Mucosa of rectum (tissue), 2 donors: Measurements from ENCODE around the gene NRCAM.

Source experiments
- H3K27ac ChIP-seq, 2 donors: one replicate each; pipeline ENCODE4 v1.7.0; 2013; ENCODE audit warnings: inconsistent platforms in 2 of 2, low read depth in 2 of 2, low read length in 2 of 2
- H3K27me3 ChIP-seq, 2 donors: one replicate each; pipeline ENCODE4 v1.7.0; 2013; ENCODE audit warnings: low read length in 2 of 2; ENCODE audit not compliant: control insufficient read depth in 2 of 2, insufficient read depth in 2 of 2
- H3K36me3 ChIP-seq, 2 donors: one replicate each; pipeline ENCODE4 v1.7.0; 2013; ENCODE audit warnings: low read length in 2 of 2; ENCODE audit not compliant: control insufficient read depth in 2 of 2, insufficient read depth in 2 of 2
- H3K4me1 ChIP-seq, 2 donors: one replicate each; pipeline ENCODE4 v1.7.0; 2013; ENCODE audit warnings: low read length in 2 of 2, mild to moderate bottlenecking in 1 of 2; ENCODE audit not compliant: control insufficient read depth in 2 of 2, insufficient read depth in 2 of 2
- H3K4me3 ChIP-seq, 2 donors: one replicate each; pipeline ENCODE4 v1.7.0; 2013; ENCODE audit warnings: low read length in 2 of 2
- H3K9ac ChIP-seq, 2 donors: one replicate each; pipeline ENCODE4 v1.7.0; 2013; ENCODE audit warnings: low read length in 2 of 2, low read depth in 1 of 2, mild to moderate bottlenecking in 1 of 2
- H3K9me3 ChIP-seq, 2 donors: one replicate each; pipeline ENCODE4 v1.7.0; 2013; ENCODE audit warnings: low read length in 2 of 2; ENCODE audit not compliant: control insufficient read depth in 2 of 2
- donor health status: healthy.
- donor health status: Normal muscosa, but diverticular disease.

The NRCAM gene

GRCh38 chr7:108143658-108144420 lies 312.4 kb downstream of the NRCAM start:
- H3K9ac ChIP-seq: no peak overlapping the region
- H3K27ac ChIP-seq: no peak overlapping the region
- no peaks in the 10 kb centered on the region for H3K9me3 ChIP-seq
- no peaks in the 10 kb centered on the region for H3K36me3 ChIP-seq
- H3K27me3 ChIP-seq: no peaks in the 10 kb centered on the region
- H3K4me3 ChIP-seq: no peak overlapping the region
- peaks cover 0 to 2% of the 10 kb centered on the region in 2 donors for H3K4me1 ChIP-seq

GRCh38 chr7:108142675-108143259 lies 313.5 kb downstream of the NRCAM start:
- no peak overlapping the region for H3K9ac ChIP-seq
- H3K9me3 ChIP-seq: no peaks in the 10 kb centered on the region
- no peak overlapping the region for H3K27ac ChIP-seq
- H3K4me3 ChIP-seq: no peak overlapping the region
- no peaks in the 10 kb centered on the region for H3K27me3 ChIP-seq
- no peaks in the 10 kb centered on the region for H3K36me3 ChIP-seq
- H3K4me1 ChIP-seq: peaks cover 0 to 2% of the 10 kb centered on the region in 2 donors

- Histone ChIP-seq H3K4me3 (no peak overlapping the region), H3K4me1 (peaks cover 0 to 2% of the 10 kb centered on the region in 2 donors), H3K27ac (no peak overlapping the region), H3K27me3 (no peaks in the 10 kb centered on the region), H3K9ac (no peak overlapping the region), H3K9me3 (no peaks in the 10 kb centered on the region), H3K36me3 (no peaks in the 10 kb centered on the region)
These were observed 314.1 kb downstream of the NRCAM start for GRCh38 chr7:108142180-108142579.

GRCh38 chr7:108140671-108141070 lies 315.6 kb downstream of the NRCAM start:
- no peaks in the 10 kb centered on the region for H3K4me1 ChIP-seq
- no peak overlapping the region for H3K4me3 ChIP-seq
- H3K36me3 ChIP-seq: no peaks in the 10 kb centered on the region
- no peaks in the 10 kb centered on the region for H3K9me3 ChIP-seq
- no peak overlapping the region for H3K9ac ChIP-seq
- H3K27me3 ChIP-seq: no peaks in the 10 kb centered on the region
- no peak overlapping the region for H3K27ac ChIP-seq

GRCh38 chr7:108138911-108139310 lies 317.3 kb downstream of the NRCAM start:
- no peaks in the 10 kb centered on the region for H3K4me1 ChIP-seq
- H3K4me3 ChIP-seq: no peak overlapping the region
- no peaks in the 10 kb centered on the region for H3K9me3 ChIP-seq
- no peak overlapping the region for H3K27ac ChIP-seq
- no peaks in the 10 kb centered on the region for H3K27me3 ChIP-seq
- H3K36me3 ChIP-seq: no peaks in the 10 kb centered on the region
- H3K9ac ChIP-seq: no peak overlapping the region

- no peak overlapping the region for H3K4me3 ChIP-seq
- H3K36me3 ChIP-seq: no peaks in the 10 kb centered on the region
- H3K9ac ChIP-seq: no peak overlapping the region
- no peaks in the 10 kb centered on the region for H3K27me3 ChIP-seq
- H3K4me1 ChIP-seq: no peaks in the 10 kb centered on the region
- no peaks in the 10 kb centered on the region for H3K9me3 ChIP-seq
- no peak overlapping the region for H3K27ac ChIP-seq
These were observed 318.2 kb downstream of the NRCAM start for GRCh38 chr7:108137993-108138392.

- H3K4me1 ChIP-seq: no peaks in the 10 kb centered on the region
- H3K27ac ChIP-seq: no peak overlapping the region
- H3K9ac ChIP-seq: no peak overlapping the region
- H3K4me3 ChIP-seq: no peak overlapping the region
- H3K9me3 ChIP-seq: no peaks in the 10 kb centered on the region
- no peaks in the 10 kb centered on the region for H3K27me3 ChIP-seq
- H3K36me3 ChIP-seq: no peaks in the 10 kb centered on the region
These were observed 319.2 kb downstream of the NRCAM start for GRCh38 chr7:108137040-108137439.

- Histone ChIP-seq H3K9ac (no peak overlapping the region), H3K4me3 (no peak overlapping the region), H3K36me3 (no peaks in the 10 kb centered on the region), H3K9me3 (no peaks in the 10 kb centered on the region), H3K4me1 (no peaks in the 10 kb centered on the region), H3K27me3 (no peaks in the 10 kb centered on the region), H3K27ac (peak overlapping the region in 1 of 2 donors; percentile 13)
These were observed 320.0 kb downstream of the NRCAM start for GRCh38 chr7:108136191-108136688.

- Histone ChIP-seq H3K9me3 (no peaks in the 10 kb centered on the region), H3K27ac (peak overlapping the region in 1 of 2 donors; percentile 13), H3K27me3 (no peaks in the 10 kb centered on the region), H3K4me3 (no peak overlapping the region), H3K9ac (no peak overlapping the region), H3K36me3 (no peaks in the 10 kb centered on the region), H3K4me1 (no peaks in the 10 kb centered on the region)
These were observed 320.6 kb downstream of the NRCAM start for GRCh38 chr7:108135446-108136190.

- H3K27ac ChIP-seq: no peak overlapping the region
- no peaks in the 10 kb centered on the region for H3K9me3 ChIP-seq
- H3K4me1 ChIP-seq: no peaks in the 10 kb centered on the region
- H3K27me3 ChIP-seq: no peaks in the 10 kb centered on the region
- H3K4me3 ChIP-seq: no peak overlapping the region
- H3K9ac ChIP-seq: no peak overlapping the region
- no peaks in the 10 kb centered on the region for H3K36me3 ChIP-seq
These were observed 321.8 kb downstream of the NRCAM start for GRCh38 chr7:108134486-108134885.
